IPS-20b (cell line): ENCODE measurements around the gene C4orf46.
"Not testable (repeated sequence)": the region's sequence is repeated elsewhere in the genome, so short reads cannot be mapped to it uniquely, and the experiment has no call there.

Source experiments
- H3K27ac ChIP-seq: one replicate; pipeline ENCODE4 v1.5.1; 2013; ENCODE audit warnings: low read length
- H3K27me3 ChIP-seq: 2 replicates; pipeline ENCODE4 v1.6.1; 2013; ENCODE audit warnings: mild to moderate bottlenecking, low read length, inconsistent platforms; ENCODE audit not compliant: insufficient read depth
- H3K36me3 ChIP-seq: 2 replicates; pipeline ENCODE4 v1.6.1; 2013; ENCODE audit warnings: low read depth, mild to moderate bottlenecking, inconsistent platforms, low read length, moderate library complexity; ENCODE audit not compliant: insufficient read depth
- H3K4me1 ChIP-seq: 2 replicates; pipeline ENCODE4 v1.6.1; 2013; ENCODE audit warnings: mild to moderate bottlenecking, control low read depth, inconsistent platforms, low read length, moderate library complexity; ENCODE audit not compliant: insufficient read depth
- H3K4me3 ChIP-seq: 2 replicates; pipeline ENCODE4 v1.5.1; 2013; ENCODE audit warnings: mild to moderate bottlenecking, low read length, inconsistent platforms
- H3K9ac ChIP-seq: 2 replicates; pipeline ENCODE4 v1.6.1; 2013; ENCODE audit warnings: low read depth, mild to moderate bottlenecking, inconsistent platforms, low read length, moderate library complexity
- H3K9me3 ChIP-seq: 2 replicates; pipeline ENCODE4 v1.6.1; 2013; ENCODE audit warnings: mild to moderate bottlenecking, low read depth, low read length, inconsistent platforms; ENCODE audit not compliant: insufficient read depth

Gene C4orf46

GRCh38 chr4:158671915-158672806 lies 474 bp upstream of the C4orf46 start, which contains the start of gene ETFDH:
TSS of gene ETFDH (plus strand) at chr4:158672296. CDS start at chr4:158672457, 161 bp downstream.
- Histone ChIP-seq H3K9me3 (no peaks in the 10 kb centered on the region), H3K27ac (no peak within 1 kb of the TSS), H3K4me3 (peak within 1 kb of the TSS; percentile 84), H3K4me1 (peaks cover 3% of the 10 kb centered on the region; the same call in 1 of the 2 replicates), H3K36me3 (peaks cover 14% of the 10 kb centered on the region), H3K27me3 (no peaks in the 10 kb centered on the region), H3K9ac (peak within 1 kb of the TSS; percentile 82)

DNA sequence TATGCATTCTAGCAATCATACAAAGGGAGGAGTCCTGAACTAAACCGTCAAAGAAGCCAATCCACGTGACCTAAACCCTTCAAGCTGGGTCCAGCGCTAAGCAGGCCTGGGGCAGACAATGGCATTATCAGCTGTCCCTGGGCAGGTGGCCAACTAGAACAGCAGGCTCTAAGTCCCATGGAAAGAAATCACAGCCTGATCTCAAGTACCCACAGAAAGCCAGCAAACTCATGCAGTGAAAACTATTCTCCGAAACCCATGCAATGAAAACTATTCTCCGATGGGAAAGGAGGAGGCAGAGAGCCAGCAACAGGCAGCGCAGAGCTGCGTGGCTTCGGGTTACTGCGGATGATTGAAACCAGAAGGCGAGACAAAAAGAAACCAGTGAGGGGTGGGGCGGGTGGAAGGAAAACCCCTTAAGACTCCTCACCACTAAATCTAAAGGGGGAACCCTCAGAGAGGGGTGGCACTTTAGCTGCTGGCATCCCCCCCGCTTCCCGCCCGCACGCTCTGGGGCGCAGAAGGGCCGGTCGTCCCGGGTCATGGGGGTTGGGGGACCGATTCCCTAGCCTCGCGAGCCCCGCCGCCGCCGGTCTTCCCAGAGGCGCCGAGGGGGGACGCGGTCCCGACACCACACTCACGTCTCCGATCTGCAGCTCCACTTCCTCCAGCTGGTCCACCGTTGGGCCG lies 567 bp downstream of the C4orf46 start:
- Histone ChIP-seq H3K27ac (no peak overlapping the region), H3K9ac (peak overlapping the region; percentile 82), H3K4me1 (peaks cover 3% of the 10 kb centered on the region; the same call in 1 of the 2 replicates)

DNA sequence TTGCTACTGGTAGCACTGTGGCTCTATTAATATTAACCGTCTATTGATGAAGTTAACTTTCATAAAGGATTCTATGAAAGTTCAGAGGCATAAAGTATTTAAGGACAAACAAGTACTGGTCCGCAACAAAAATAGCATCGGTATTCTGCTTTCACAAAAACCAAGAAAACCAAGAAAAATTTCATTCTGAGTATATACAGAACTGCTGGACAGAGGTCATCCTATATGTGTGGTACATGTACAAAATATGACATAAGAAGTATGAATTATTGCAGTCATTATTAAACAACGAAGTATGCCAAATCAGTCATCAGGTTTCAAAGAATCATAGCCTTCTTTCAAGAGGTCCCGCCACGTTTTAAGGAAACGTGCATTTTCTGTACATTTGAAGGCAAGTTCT lies 2.4 kb downstream of the C4orf46 start:
- H3K27me3 ChIP-seq, result no peaks in the 10 kb centered on the region
- no peak overlapping the region for H3K27ac ChIP-seq
- no peak overlapping the region for H3K4me3 ChIP-seq
- H3K4me1 ChIP-seq, result peaks cover 3% of the 10 kb centered on the region; the same call in 1 of the 2 replicates
- no peaks in the 10 kb centered on the region for H3K9me3 ChIP-seq
- H3K9ac ChIP-seq, result no peak overlapping the region
- peaks cover 30% of the 10 kb centered on the region for H3K36me3 ChIP-seq

More for the DNA sequence above, 567 bp downstream of the C4orf46 start:
- peak overlapping the region; percentile 84 for H3K4me3 ChIP-seq
- H3K9me3 ChIP-seq, result no peaks in the 10 kb centered on the region
- peaks cover 21% of the 10 kb centered on the region for H3K36me3 ChIP-seq
- no peaks in the 10 kb centered on the region for H3K27me3 ChIP-seq

GRCh38 chr4:158667651-158668198 lies 4.0 kb downstream of the C4orf46 start:
- Histone ChIP-seq H3K27ac (no peak overlapping the region), H3K9ac (no peak overlapping the region), H3K4me3 (no peak overlapping the region), H3K4me1 (peaks cover 3% of the 10 kb centered on the region; the same call in 1 of the 2 replicates), H3K9me3 (no peaks in the 10 kb centered on the region), H3K36me3 (peaks cover 30% of the 10 kb centered on the region), H3K27me3 (no peaks in the 10 kb centered on the region)

- Histone ChIP-seq H3K9ac (no peak overlapping the region), H3K36me3 (peaks cover 30% of the 10 kb centered on the region), H3K27me3 (no peaks in the 10 kb centered on the region), H3K4me1 (peaks cover 3% of the 10 kb centered on the region; the same call in 1 of the 2 replicates), H3K4me3 (no peak overlapping the region), H3K27ac (no peak overlapping the region), H3K9me3 (no peaks in the 10 kb centered on the region)
Measured at GRCh38 chr4:158666892-158667291, 4.8 kb downstream of the C4orf46 start.

DNA sequence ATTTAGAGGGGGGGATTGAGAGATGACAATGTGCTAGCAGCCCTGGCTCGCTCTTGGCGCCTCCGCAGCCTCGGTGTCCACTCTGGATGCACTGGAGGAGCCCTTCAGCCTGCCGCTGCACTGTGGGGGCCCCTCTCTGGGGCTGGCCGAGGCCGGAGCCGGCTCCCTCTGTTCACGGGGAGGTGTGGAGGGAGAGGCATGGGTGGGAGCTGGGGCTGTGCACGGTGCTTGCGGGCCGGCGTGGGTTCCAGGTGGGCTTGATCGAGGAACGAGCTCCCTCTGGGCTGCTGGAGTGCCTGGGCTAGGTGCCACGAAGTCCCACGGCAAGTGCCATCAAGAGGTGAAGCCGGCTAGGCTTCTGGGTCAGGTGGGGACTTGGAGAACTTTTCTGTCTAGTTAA lies 6.9 kb downstream of the C4orf46 start:
- H3K4me1 ChIP-seq, result no peaks in the 10 kb centered on the region
- H3K27me3 ChIP-seq, result no peaks in the 10 kb centered on the region
- H3K27ac ChIP-seq, result no peak overlapping the region
- H3K9me3 ChIP-seq, result no peaks in the 10 kb centered on the region
- H3K36me3 ChIP-seq, result peaks cover 30% of the 10 kb centered on the region
- H3K9ac ChIP-seq, result no peak overlapping the region
- no peak overlapping the region for H3K4me3 ChIP-seq

DNA sequence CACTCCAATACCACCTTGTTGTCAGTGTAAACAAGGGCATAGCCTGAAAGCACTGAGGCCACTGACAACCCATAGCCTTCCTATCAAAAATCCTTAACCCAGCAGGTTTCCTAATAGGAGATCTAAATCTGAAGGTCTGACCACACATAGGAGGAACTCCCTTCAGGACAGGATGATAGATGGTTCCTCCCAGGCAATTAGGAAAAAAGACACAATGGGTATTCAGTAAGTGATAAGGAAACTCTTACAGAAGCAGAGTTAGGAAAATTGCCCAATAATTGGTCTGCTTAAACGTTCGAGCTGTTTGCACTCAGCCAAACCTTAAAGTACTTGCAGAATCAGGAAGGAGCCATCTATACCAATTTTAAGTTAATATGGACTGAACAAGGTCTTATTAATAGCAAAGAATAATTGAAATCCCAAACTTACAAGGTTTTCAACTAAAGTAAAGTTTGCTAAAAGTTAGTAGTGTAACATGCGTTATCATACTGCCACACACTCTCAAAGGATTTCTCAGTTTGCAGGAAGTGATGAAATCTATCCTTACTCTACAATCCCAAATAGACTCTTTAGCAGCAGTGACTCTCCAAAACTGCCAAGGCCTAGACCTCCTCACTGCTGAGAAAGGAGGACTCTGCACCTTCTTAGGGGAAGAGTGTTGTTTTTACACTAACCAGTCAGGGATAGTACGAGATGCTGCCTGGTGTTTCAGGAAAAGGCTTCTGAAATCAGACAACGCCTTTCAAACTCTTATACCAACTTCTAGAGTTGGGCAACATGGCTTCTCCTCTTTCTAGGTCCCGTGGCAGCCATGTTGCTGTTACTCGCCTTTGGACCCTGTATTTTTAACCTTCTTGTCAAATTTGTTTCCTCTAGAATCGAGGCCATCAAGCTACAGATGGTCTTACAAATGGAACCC lies 7.7 kb downstream of the C4orf46 start:
- peaks cover 23% of the 10 kb centered on the region for H3K36me3 ChIP-seq
- H3K9me3 ChIP-seq, H3K4me3 ChIP-seq, H3K27ac ChIP-seq, H3K9ac ChIP-seq, H3K4me1 ChIP-seq, H3K27me3 ChIP-seq: not testable (repeated sequence)

DNA sequence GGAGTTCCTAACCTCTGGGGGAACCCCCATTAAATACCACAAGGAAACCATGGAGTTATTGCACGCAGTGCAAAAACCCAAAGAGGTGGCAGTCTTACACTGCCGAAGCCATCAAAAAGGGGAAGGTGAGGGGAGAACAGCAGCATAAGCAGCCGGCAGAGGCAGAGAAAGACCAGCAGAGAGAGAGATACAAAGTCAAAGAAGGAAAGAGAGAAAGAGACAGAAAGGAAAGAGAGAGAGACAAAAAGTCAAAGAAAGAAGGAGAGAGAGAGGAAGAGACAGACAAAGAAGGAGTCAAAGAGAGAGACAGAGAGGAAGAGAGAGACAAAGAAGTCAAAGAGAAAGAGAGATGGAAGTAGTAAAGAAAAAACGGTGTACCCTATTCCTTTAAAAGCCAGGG lies 8.4 kb downstream of the C4orf46 start:
- H3K4me3 ChIP-seq, H3K27ac ChIP-seq: not testable (repeated sequence)
- peaks cover 17% of the 10 kb centered on the region for H3K36me3 ChIP-seq

GRCh38 chr4:158657291-158657690 lies 14.4 kb downstream of the C4orf46 start:
- H3K27ac ChIP-seq, result no peak overlapping the region
- H3K36me3 ChIP-seq, result no peaks in the 10 kb centered on the region
- H3K4me1 ChIP-seq, result peaks cover 3% of the 10 kb centered on the region; the same call in 1 of the 2 replicates
- H3K27me3 ChIP-seq, result no peaks in the 10 kb centered on the region
- H3K4me3 ChIP-seq, result no peak overlapping the region
- H3K9me3 ChIP-seq, result no peaks in the 10 kb centered on the region
- H3K9ac ChIP-seq, result no peak overlapping the region

More for the DNA sequence above, 8.4 kb downstream of the C4orf46 start:
- not testable (repeated sequence) for H3K27me3 ChIP-seq, H3K4me1 ChIP-seq, H3K9me3 ChIP-seq, H3K9ac ChIP-seq

- H3K9me3 ChIP-seq, result no peaks in the 10 kb centered on the region
- H3K27me3 ChIP-seq, result no peaks in the 10 kb centered on the region
- H3K4me1 ChIP-seq, result peaks cover 3% of the 10 kb centered on the region; the same call in 1 of the 2 replicates
- H3K27ac ChIP-seq, result no peak overlapping the region
- no peak overlapping the region for H3K4me3 ChIP-seq
- no peak overlapping the region for H3K9ac ChIP-seq
- H3K36me3 ChIP-seq, result no peaks in the 10 kb centered on the region
Measured at GRCh38 chr4:158656439-158656838, 15.2 kb downstream of the C4orf46 start.

GRCh38 chr4:158652920-158653319 lies 18.8 kb downstream of the C4orf46 start:
- Histone ChIP-seq H3K4me3 (no peak overlapping the region), H3K9me3 (no peaks in the 10 kb centered on the region), H3K27ac (no peak overlapping the region), H3K36me3 (no peaks in the 10 kb centered on the region), H3K4me1 (peaks cover 3% of the 10 kb centered on the region; the same call in 1 of the 2 replicates), H3K9ac (no peak overlapping the region), H3K27me3 (no peaks in the 10 kb centered on the region)
